Frontal cortex (tissue), 4 donors: Measurements from ENCODE around the gene STKLD1. TPM values are rescaled to one million over a fixed set of nuclear protein-coding genes. Genes with fewer than 3 reads are reported as not detected.
"Not testable (repeated sequence)": the region's sequence is repeated elsewhere in the genome, so short reads cannot be mapped to it uniquely, and the experiment has no call there.

ENCODE experiments used
- DNase-seq, 2 donors: peaks; one replicate each; pipeline ENCODE4 v3.0.0; 2012; ENCODE audit warnings: low spot score in 2 of 2
- FAIRE-seq: peaks from 2 replicates; lab custom pipeline; 2012; peaks lifted over from hg19 to GRCh38; lab: Jason Lieb, UNC
- total RNA-seq: library from RNA; depleted of rRNA; stranded (reverse); fragments of >200 nt; gene quantifications from one replicate; pipeline ENCODE4 v1.2.3, GENCODE V29; 2014
- donor health status: control.
- donor health status: control.
- donor health status: control.

Gene STKLD1
- total RNA-seq, 1 donor from 2014 or later: 1.2 TPM

GRCh38 chr9:133379153-133380086 lies 3.3 kb downstream of the STKLD1 start:
- DNase-seq (no peak), FAIRE-seq (no peak)

- FAIRE-seq (no peak), DNase-seq (no peak)
Observed at GRCh38 chr9:133380734-133381133, 4.6 kb downstream of the STKLD1 start.

GRCh38 chr9:133382507-133383141 lies 6.5 kb downstream of the STKLD1 start:
- FAIRE-seq (no peak), DNase-seq (no peak)

- no peak for DNase-seq
- FAIRE-seq: no peak
Observed at GRCh38 chr9:133383438-133383837, 7.3 kb downstream of the STKLD1 start.

GRCh38 chr9:133384736-133385321 lies 8.7 kb downstream of the STKLD1 start:
- FAIRE-seq (no peak), DNase-seq (no peak)

GRCh38 chr9:133385452-133385851 lies 9.3 kb downstream of the STKLD1 start:
- FAIRE-seq (no peak), DNase-seq (no peak)

GRCh38 chr9:133386338-133386737 lies 10.2 kb downstream of the STKLD1 start:
- no peak for FAIRE-seq
- DNase-seq: no peak

GRCh38 chr9:133387680-133388079 lies 11.5 kb downstream of the STKLD1 start:
- DNase-seq (no peak), FAIRE-seq (no peak)

GRCh38 chr9:133389025-133389557 lies 12.9 kb downstream of the STKLD1 start:
- FAIRE-seq (no peak), DNase-seq (no peak)

- DNase-seq (no peak), FAIRE-seq (no peak)
Observed at GRCh38 chr9:133389562-133389961, 13.4 kb downstream of the STKLD1 start.

GRCh38 chr9:133390713-133391112 lies 14.5 kb downstream of the STKLD1 start:
- no peak for DNase-seq
- no peak for FAIRE-seq

GRCh38 chr9:133391449-133391848 lies 15.3 kb downstream of the STKLD1 start:
- DNase-seq, FAIRE-seq: not testable (repeated sequence)

GRCh38 chr9:133392308-133392707 lies 16.1 kb downstream of the STKLD1 start:
- DNase-seq, FAIRE-seq: not testable (repeated sequence)

- no peak for FAIRE-seq
Observed at GRCh38 chr9:133393399-133393798, 17.2 kb downstream of the STKLD1 start.

GRCh38 chr9:133394687-133395271 lies 18.6 kb downstream of the STKLD1 start:
- DNase-seq: no peak
- no peak for FAIRE-seq

More at GRCh38 chr9:133393399-133393798, 17.2 kb downstream of the STKLD1 start:
- no peak for DNase-seq

- no peak for FAIRE-seq
- DNase-seq: no peak
Observed at GRCh38 chr9:133396952-133397351, 20.8 kb downstream of the STKLD1 start.

GRCh38 chr9:133397370-133397769 lies 21.2 kb downstream of the STKLD1 start:
- FAIRE-seq (no peak), DNase-seq (no peak)

GRCh38 chr9:133397895-133398294 lies 21.7 kb downstream of the STKLD1 start:
- DNase-seq (no peak), FAIRE-seq (no peak)

- no peak for FAIRE-seq
- DNase-seq: no peak
Observed at GRCh38 chr9:133400292-133400691, 24.1 kb downstream of the STKLD1 start.

- no peak for FAIRE-seq
- no peak for DNase-seq
Observed at GRCh38 chr9:133401588-133401987, 25.4 kb downstream of the STKLD1 start.
